GM19397 (cell line): ENCODE measurements around the gene RFC1.

Source experiments
- ATAC-seq: cut with Tn5 transposase; IDR thresholded peaks from one replicate; pipeline ENCODE4 v1.9.1; 2021; ENCODE audit warnings: mild to moderate bottlenecking, moderate library complexity; ENCODE audit not compliant: unreplicated experiment

Gene RFC1

GRCh38 chr4:39353478-39354253, 12.5 kb downstream of the RFC1 start:
- peak; percentile 66 for ATAC-seq

GRCh38 chr4:39353149-39353477, 13.0 kb downstream of the RFC1 start:
- ATAC-seq: peak; percentile 4

GRCh38 chr4:39349326-39349725, 16.8 kb downstream of the RFC1 start:
- ATAC-seq: no peak

- ATAC-seq: no peak
Observed at GRCh38 chr4:39348371-39349315, 17.5 kb downstream of the RFC1 start.

GRCh38 chr4:39346856-39347519, 19.2 kb downstream of the RFC1 start:
- ATAC-seq: no peak

GRCh38 chr4:39342731-39343130, 23.4 kb downstream of the RFC1 start:
- ATAC-seq: no peak

GRCh38 chr4:39341075-39341725, 25.0 kb downstream of the RFC1 start:
- no peak for ATAC-seq

- ATAC-seq: no peak
Observed at GRCh38 chr4:39339968-39340367, 26.2 kb downstream of the RFC1 start.

GRCh38 chr4:39337841-39338240, 28.3 kb downstream of the RFC1 start:
- no peak for ATAC-seq

- no peak for ATAC-seq
Observed at GRCh38 chr4:39335566-39335965, 30.6 kb downstream of the RFC1 start.

- no peak for ATAC-seq
Observed at GRCh38 chr4:39331191-39331590, 35.0 kb downstream of the RFC1 start.

GRCh38 chr4:39330353-39330752, 35.8 kb downstream of the RFC1 start:
- no peak for ATAC-seq

GRCh38 chr4:39326468-39326977, 39.6 kb downstream of the RFC1 start:
- ATAC-seq: no peak

GRCh38 chr4:39324897-39325613, 41.1 kb downstream of the RFC1 start:
- ATAC-seq: no peak

- no peak for ATAC-seq
Observed at GRCh38 chr4:39324446-39324845, 41.7 kb downstream of the RFC1 start.

GRCh38 chr4:39323821-39324220, 42.3 kb downstream of the RFC1 start:
- no peak for ATAC-seq

GRCh38 chr4:39320381-39321115, 45.6 kb downstream of the RFC1 start:
- no peak for ATAC-seq

- no peak for ATAC-seq
Observed at GRCh38 chr4:39319676-39320075, 46.5 kb downstream of the RFC1 start.

GRCh38 chr4:39312816-39313215, 53.3 kb downstream of the RFC1 start:
- no peak for ATAC-seq
